Tibial artery (tissue), 4 donors: Measurements from ENCODE around the gene ALX4.

Source experiments
- DNase-seq, 2 donors: peaks; one replicate each; pipeline ENCODE4 v3.0.0-alpha.2; 2019
- H3K27ac ChIP-seq, 2 donors: fragments of 200-600 bp; sonication (generic) in 1 of 2; 1 replicate in 1 of 2; 2 replicates in 1 of 2; pipeline ENCODE4 v1.5.1; 2018 to 2019; ENCODE audit warnings: mild to moderate bottlenecking in 1 of 2
- H3K27me3 ChIP-seq, 2 donors: fragments of 200-600 bp; sonication (generic) in 1 of 2; one replicate each; pipeline versions ENCODE4 v1.5.1 to v1.6.0; 2016 to 2019
- H3K36me3 ChIP-seq, 3 donors: fragments of 200-600 bp; sonication (generic) in 2 of 3; one replicate each; pipeline ENCODE4 v1.5.1; 2016 to 2019; ENCODE audit warnings: mild to moderate bottlenecking in 2 of 3
- H3K4me1 ChIP-seq, 4 donors: fragments of 200-600 bp; sonication (generic) in 2 of 4; 1 replicate in 3 of 4; 2 replicates in 1 of 4; pipeline ENCODE4 v1.5.1; 2016 to 2019
- H3K4me3 ChIP-seq, 2 donors: fragments of 200-600 bp; sonication (generic) in 1 of 2; 1 replicate in 1 of 2; 2 replicates in 1 of 2; pipeline ENCODE4 v1.5.1; 2018 to 2019; ENCODE audit warnings: mild to moderate bottlenecking in 2 of 2
- H3K9me3 ChIP-seq, 3 donors: fragments of 200-600 bp; sonication (generic) in 1 of 3; one replicate each; pipeline ENCODE4 v1.5.1; 2016 to 2019
- CTCF ChIP-seq, 2 experiments: fragments of 200-600 bp in 1 of 2; fragments of 450-650 bp in 1 of 2; IDR thresholded peaks; one replicate each; pipeline ENCODE4 v1.5.1; 2017 to 2019; ENCODE audit warnings: antibody characterized with exemption in 2 of 2, mild to moderate bottlenecking in 1 of 2, moderate library complexity in 1 of 2
- intact Hi-C: fragments of 100-400 bp; cut with DNase I; formaldehyde crosslinking; loops from one replicate; pipeline ENCODE4 v1.15.0; 2023; ENCODE audit warnings: low total_unique reads

The ALX4 gene

GRCh38 chr11:44281151-44281550 lies 28.8 kb downstream of the ALX4 start:
- H3K27me3 ChIP-seq: no peaks in the 10 kb centered on the region
- no peak overlapping the region for H3K4me3 ChIP-seq
- intact Hi-C loops: no loop called here
- TF ChIP-seq CTCF (IDR thresholded peaks at IDR 0.05): no peak
- no peaks in the 10 kb centered on the region for H3K36me3 ChIP-seq
- DNase-seq: no peak
- H3K4me1 ChIP-seq: peaks cover 0 to 4% (median 0%) of the 10 kb centered on the region in 4 donors
- H3K27ac ChIP-seq: no peak overlapping the region
- no peaks in the 10 kb centered on the region for H3K9me3 ChIP-seq

GRCh38 chr11:44280257-44280656 lies 29.7 kb downstream of the ALX4 start:
- H3K36me3 ChIP-seq: no peaks in the 10 kb centered on the region
- TF ChIP-seq CTCF (IDR thresholded peaks at IDR 0.05): no peak
- no peak for DNase-seq
- intact Hi-C loops: no loop called here
- no peaks in the 10 kb centered on the region for H3K27me3 ChIP-seq
- no peak overlapping the region for H3K27ac ChIP-seq
- peaks cover 0 to 4% (median 0%) of the 10 kb centered on the region in 4 donors for H3K4me1 ChIP-seq
- H3K4me3 ChIP-seq: no peak overlapping the region
- no peaks in the 10 kb centered on the region for H3K9me3 ChIP-seq

- H3K36me3 ChIP-seq: no peaks in the 10 kb centered on the region
- intact Hi-C loops: no loop called here
- DNase-seq: no peak
- no peak overlapping the region for H3K27ac ChIP-seq
- no peak overlapping the region for H3K4me3 ChIP-seq
- no peak for TF ChIP-seq CTCF (IDR thresholded peaks at IDR 0.05)
- H3K27me3 ChIP-seq: no peaks in the 10 kb centered on the region
- peaks cover 0 to 4% (median 0%) of the 10 kb centered on the region in 4 donors for H3K4me1 ChIP-seq
- H3K9me3 ChIP-seq: no peaks in the 10 kb centered on the region
Observed at GRCh38 chr11:44279483-44279882, 30.5 kb downstream of the ALX4 start.

GRCh38 chr11:44277196-44278090 lies 32.5 kb downstream of the ALX4 start:
- no peaks in the 10 kb centered on the region for H3K36me3 ChIP-seq
- peaks cover 0 to 4% (median 0%) of the 10 kb centered on the region in 4 donors for H3K4me1 ChIP-seq
- H3K27me3 ChIP-seq: no peaks in the 10 kb centered on the region
- TF ChIP-seq CTCF (IDR thresholded peaks at IDR 0.05): no peak
- no peak overlapping the region for H3K4me3 ChIP-seq
- H3K27ac ChIP-seq: no peak overlapping the region
- intact Hi-C loops: no loop called here
- H3K9me3 ChIP-seq: no peaks in the 10 kb centered on the region
- peak in 1 of 2 donors; percentile 53 for DNase-seq

- peaks cover 0 to 4% (median 0%) of the 10 kb centered on the region in 4 donors for H3K4me1 ChIP-seq
- intact Hi-C loops: no loop called here
- no peak overlapping the region for H3K27ac ChIP-seq
- H3K9me3 ChIP-seq: no peaks in the 10 kb centered on the region
- no peak for TF ChIP-seq CTCF (IDR thresholded peaks at IDR 0.05)
- no peaks in the 10 kb centered on the region for H3K27me3 ChIP-seq
- DNase-seq: peak in 1 of 2 donors; percentile 58
- no peak overlapping the region for H3K4me3 ChIP-seq
- no peaks in the 10 kb centered on the region for H3K36me3 ChIP-seq
Observed at GRCh38 chr11:44275961-44276550, 33.9 kb downstream of the ALX4 start.
